HepG2 (cell line): ENCODE data around the gene CCDC102B. TPM values are rescaled to one million over a fixed set of nuclear protein-coding genes. Genes with fewer than 3 reads are reported as not detected.

Experiments
- CCAR2 ChIP-seq: fragments of 200-400 bp; formaldehyde crosslinking; optimal IDR thresholded peaks from 2 replicates; pipeline ENCODE3; 2018; ENCODE audit warnings: low read depth, mild to moderate bottlenecking, low read length, moderate library complexity
- ELF1 ChIP-seq: sonication (generic); formaldehyde crosslinking; IDR thresholded peaks from 2 replicates; pipeline ENCODE4 v1.4.0; 2020; ENCODE audit warnings: missing genetic modification reagents
- KDM2A ChIP-seq: sonication (generic); formaldehyde crosslinking; IDR thresholded peaks from 2 replicates; pipeline ENCODE4 v1.4.0; 2020; ENCODE audit warnings: low read depth, missing genetic modification reagents, borderline replicate concordance
- KDM3A ChIP-seq: IDR thresholded peaks from 2 replicates; pipeline ENCODE4 v1.6.1; 2018; ENCODE audit warnings: low read depth, missing compliant biosample characterization
- RAD21 ChIP-seq: fragments of 450-650 bp; formaldehyde crosslinking; IDR thresholded peaks from 2 replicates; pipeline ENCODE4 v1.5.0; 2020; ENCODE audit warnings: mild to moderate bottlenecking
- SALL2 ChIP-seq: sonication (generic); formaldehyde crosslinking; IDR thresholded peaks from 2 replicates; pipeline ENCODE4 v1.8.1; 2023; ENCODE audit warnings: mild to moderate bottlenecking, missing genetic modification reagents, inconsistent platforms
- SETDB1 ChIP-seq: sonication (generic); formaldehyde crosslinking; IDR thresholded peaks from 2 replicates; pipeline ENCODE4 v1.5.1; 2020; ENCODE audit warnings: missing genetic modification reagents, mild to moderate bottlenecking, borderline replicate concordance
- SUZ12 ChIP-seq: fragments of 150-350 bp; IDR thresholded peaks from 2 replicates; pipeline ENCODE4 v1.6.1; 2014; ENCODE audit warnings: low read depth, low read length
- TEAD2 ChIP-seq: sonication (generic); formaldehyde crosslinking; IDR thresholded peaks from 2 replicates; pipeline ENCODE4 v1.9.0; 2021; ENCODE audit warnings: missing genetic modification reagents
- ZFAT ChIP-seq: sonication (generic); formaldehyde crosslinking; conservative IDR thresholded peaks from 2 replicates; pipeline ENCODE4 v1.8.1; 2023; ENCODE audit warnings: missing genetic modification reagents, inconsistent platforms
- ZFP36L1 ChIP-seq: sonication (generic); formaldehyde crosslinking; IDR thresholded peaks from 2 replicates; pipeline ENCODE4 v1.8.0; 2022; ENCODE audit warnings: mild to moderate bottlenecking, missing genetic modification reagents, moderate library complexity
- ZFYVE20 ChIP-seq: sonication (generic); formaldehyde crosslinking; IDR thresholded peaks from 2 replicates; pipeline ENCODE4 v1.8.0; 2023; ENCODE audit warnings: low read depth, mild to moderate bottlenecking, moderate library complexity, missing genetic modification reagents, borderline replicate concordance
- ZNF350 ChIP-seq: sonication (generic); formaldehyde crosslinking; IDR thresholded peaks from 2 replicates; pipeline ENCODE4 v1.4.0; 2020; ENCODE audit warnings: mild to moderate bottlenecking, low read depth, missing genetic modification reagents, borderline replicate concordance
- ZNF619 ChIP-seq: sonication (generic); formaldehyde crosslinking; IDR thresholded peaks from 2 replicates; pipeline ENCODE4 v1.4.0; 2020; ENCODE audit warnings: mild to moderate bottlenecking, missing genetic modification reagents
- ZNF652 ChIP-seq: IDR thresholded peaks from 2 replicates; pipeline ENCODE4 v1.6.1; 2016; ENCODE audit warnings: low read depth, borderline replicate concordance
- ZNF709 ChIP-seq: sonication (generic); formaldehyde crosslinking; IDR thresholded peaks from 2 replicates; pipeline ENCODE4 v1.5.0; 2020; ENCODE audit warnings: mild to moderate bottlenecking, missing genetic modification reagents
- ZNF792 ChIP-seq: IDR thresholded peaks from 2 replicates; pipeline ENCODE4 v1.6.1; 2016
- ZNF816 ChIP-seq: sonication (generic); formaldehyde crosslinking; IDR thresholded peaks from 2 replicates; pipeline ENCODE4 v1.8.0; 2022; ENCODE audit warnings: missing genetic modification reagents, mild to moderate bottlenecking, borderline replicate concordance
- ZNF83 ChIP-seq: sonication (generic); formaldehyde crosslinking; IDR thresholded peaks from 2 replicates; pipeline ENCODE4 v1.4.0; 2020; ENCODE audit warnings: missing genetic modification reagents, mild to moderate bottlenecking, borderline replicate concordance
- polyA plus RNA-seq, 8 experiments: library from polyadenylated mRNA; depleted of rRNA in 3 of 8; stranded (reverse) in 7 of 8; unstranded in 1 of 8; fragments of >200 nt; fragmentation: Illumina TruSeq in 4 of 8; extraction: Trizol in 4 of 8; gene quantifications; 2 replicates each; pipeline versions ENCODE4 v1.2.1 to v1.2.3, GENCODE V29; 2011 to 2016; ENCODE audit warnings: low read depth in 4 of 8, missing spikeins in 1 of 8, mixed read lengths in 1 of 8; ENCODE audit not compliant: insufficient read depth in 1 of 8
- total RNA-seq, 5 experiments: library from RNA; depleted of rRNA; stranded (reverse); fragments of >200 nt; fragmentation: Illumina TruSeq; extraction: Trizol; gene quantifications; 2 replicates each; pipeline ENCODE4 v1.2.3, GENCODE V29; 2016; ENCODE audit warnings: low read depth in 1 of 5
- TF ChIP-seq, protein P1 (sequence below): sonication (generic); formaldehyde crosslinking; IDR thresholded peaks from 2 replicates; pipeline ENCODE4 v1.5.0; 2020; ENCODE audit warnings: missing genetic modification reagents, mild to moderate bottlenecking, borderline replicate concordance
- TF ChIP-seq, protein P2 (sequence below): IDR thresholded peaks from 2 replicates; pipeline ENCODE4 v1.6.1; 2016; ENCODE audit warnings: control low read depth
- TF ChIP-seq, protein P3 (sequence below): sonication (generic); formaldehyde crosslinking; conservative IDR thresholded peaks from 2 replicates; pipeline ENCODE4 v1.8.0; 2022; ENCODE audit warnings: missing genetic modification reagents
- TF ChIP-seq, protein P4 (sequence below): IDR thresholded peaks from 2 replicates; pipeline ENCODE4 v1.6.1; 2018; ENCODE audit warnings: missing genetic modification reagents
- TF ChIP-seq, protein P5 (sequence below): sonication (generic); formaldehyde crosslinking; IDR thresholded peaks from 2 replicates; pipeline ENCODE4 v1.5.0; 2020; ENCODE audit warnings: missing genetic modification reagents

CCDC102B gene
- total and polyA plus RNA-seq, 2 of the 13 experiments (the other 11 are each of a cell fraction or from before 2014, with no cell fraction given) = 2.3 to 3.7 TPM

DNA sequence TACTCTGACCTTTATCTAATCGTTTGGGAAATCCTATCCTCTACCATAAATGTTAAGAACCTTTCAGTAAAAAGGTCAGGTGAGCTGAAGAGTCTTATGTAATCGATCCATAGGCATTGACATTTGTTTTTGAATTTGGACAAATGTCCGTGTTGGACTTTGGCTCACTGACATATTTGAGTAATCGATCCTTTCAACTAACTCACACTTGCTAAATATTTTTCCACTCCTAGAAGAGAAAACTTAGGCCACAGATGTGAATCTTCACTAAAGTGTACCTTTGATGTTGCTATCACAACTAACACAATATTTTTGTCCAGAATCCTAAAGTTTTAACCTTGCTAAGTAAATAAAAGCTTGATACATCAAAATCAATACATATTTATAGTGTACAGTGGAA is 89.5 kb downstream of the CCDC102B start (continued):
- TF ChIP-seq ZNF350 (CRISPR knock-in tag) (no peak), SALL2 (no peak), RAD21 (CRISPR knock-in tag) (no peak), CCAR2 (no peak), ZFYVE20 (CRISPR knock-in tag) (no peak), KDM2A (CRISPR knock-in tag) (no peak), ZFP36L1 (CRISPR knock-in tag) (no peak), ZNF816 (CRISPR knock-in tag) (no peak; the same call in 1 of the 2 replicates), ZNF619 (CRISPR knock-in tag) (no peak), SUZ12 (no peak), ZNF792 (CRISPR knock-in tag) (no peak), SETDB1 (CRISPR knock-in tag) (no peak), ZNF83 (no peak), TEAD2 (CRISPR knock-in tag) (no peak), ELF1 (CRISPR knock-in tag) (no peak), ZNF709 (CRISPR knock-in tag) (no peak), ZNF652 (0 out of 2 replicates have a peak, but pooled peaks have one; percentile 11), ZFAT (CRISPR knock-in tag) (no peak), KDM3A (CRISPR knock-in tag) (no peak)
- TF ChIP-seq, protein P1, sequence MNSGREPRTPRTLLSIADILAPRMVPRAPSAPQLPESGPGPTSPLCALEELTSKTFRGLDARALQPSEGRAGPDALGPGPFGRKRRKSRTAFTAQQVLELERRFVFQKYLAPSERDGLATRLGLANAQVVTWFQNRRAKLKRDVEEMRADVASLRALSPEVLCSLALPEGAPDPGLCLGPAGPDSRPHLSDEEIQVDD (CRISPR knock-in tag) = no peak
- TF ChIP-seq, protein P2, sequence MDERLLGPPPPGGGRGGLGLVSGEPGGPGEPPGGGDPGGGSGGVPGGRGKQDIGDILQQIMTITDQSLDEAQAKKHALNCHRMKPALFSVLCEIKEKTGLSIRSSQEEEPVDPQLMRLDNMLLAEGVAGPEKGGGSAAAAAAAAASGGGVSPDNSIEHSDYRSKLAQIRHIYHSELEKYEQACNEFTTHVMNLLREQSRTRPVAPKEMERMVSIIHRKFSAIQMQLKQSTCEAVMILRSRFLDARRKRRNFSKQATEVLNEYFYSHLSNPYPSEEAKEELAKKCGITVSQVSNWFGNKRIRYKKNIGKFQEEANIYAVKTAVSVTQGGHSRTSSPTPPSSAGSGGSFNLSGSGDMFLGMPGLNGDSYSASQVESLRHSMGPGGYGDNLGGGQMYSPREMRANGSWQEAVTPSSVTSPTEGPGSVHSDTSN (CRISPR knock-in tag) = no peak
- TF ChIP-seq, protein P3, sequence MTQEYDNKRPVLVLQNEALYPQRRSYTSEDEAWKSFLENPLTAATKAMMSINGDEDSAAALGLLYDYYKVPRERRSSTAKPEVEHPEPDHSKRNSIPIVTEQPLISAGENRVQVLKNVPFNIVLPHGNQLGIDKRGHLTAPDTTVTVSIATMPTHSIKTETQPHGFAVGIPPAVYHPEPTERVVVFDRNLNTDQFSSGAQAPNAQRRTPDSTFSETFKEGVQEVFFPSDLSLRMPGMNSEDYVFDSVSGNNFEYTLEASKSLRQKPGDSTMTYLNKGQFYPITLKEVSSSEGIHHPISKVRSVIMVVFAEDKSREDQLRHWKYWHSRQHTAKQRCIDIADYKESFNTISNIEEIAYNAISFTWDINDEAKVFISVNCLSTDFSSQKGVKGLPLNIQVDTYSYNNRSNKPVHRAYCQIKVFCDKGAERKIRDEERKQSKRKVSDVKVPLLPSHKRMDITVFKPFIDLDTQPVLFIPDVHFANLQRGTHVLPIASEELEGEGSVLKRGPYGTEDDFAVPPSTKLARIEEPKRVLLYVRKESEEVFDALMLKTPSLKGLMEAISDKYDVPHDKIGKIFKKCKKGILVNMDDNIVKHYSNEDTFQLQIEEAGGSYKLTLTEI (CRISPR knock-in tag) = no peak
- TF ChIP-seq, protein P4, sequence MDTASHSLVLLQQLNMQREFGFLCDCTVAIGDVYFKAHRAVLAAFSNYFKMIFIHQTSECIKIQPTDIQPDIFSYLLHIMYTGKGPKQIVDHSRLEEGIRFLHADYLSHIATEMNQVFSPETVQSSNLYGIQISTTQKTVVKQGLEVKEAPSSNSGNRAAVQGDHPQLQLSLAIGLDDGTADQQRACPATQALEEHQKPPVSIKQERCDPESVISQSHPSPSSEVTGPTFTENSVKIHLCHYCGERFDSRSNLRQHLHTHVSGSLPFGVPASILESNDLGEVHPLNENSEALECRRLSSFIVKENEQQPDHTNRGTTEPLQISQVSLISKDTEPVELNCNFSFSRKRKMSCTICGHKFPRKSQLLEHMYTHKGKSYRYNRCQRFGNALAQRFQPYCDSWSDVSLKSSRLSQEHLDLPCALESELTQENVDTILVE = 0 out of 2 replicates have a peak, but pooled peaks have one; percentile 29
- TF ChIP-seq, protein P5, sequence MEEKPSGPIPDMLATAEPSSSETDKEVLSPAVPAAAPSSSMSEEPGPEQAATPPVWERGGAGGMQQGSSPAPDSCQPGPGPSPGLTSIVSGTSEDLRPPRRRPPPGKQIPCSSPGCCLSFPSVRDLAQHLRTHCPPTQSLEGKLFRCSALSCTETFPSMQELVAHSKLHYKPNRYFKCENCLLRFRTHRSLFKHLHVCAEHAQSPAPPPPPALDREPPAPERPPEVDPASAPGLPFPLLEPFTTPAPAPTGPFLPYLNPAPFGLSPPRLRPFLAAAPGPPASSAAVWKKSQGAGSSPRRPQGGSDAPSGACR (CRISPR knock-in tag) = no peak
